Fibroblast of the aortic adventitia (primary cell): ENCODE data around the gene CORO7. TPM values are rescaled to one million over a fixed set of nuclear protein-coding genes. Genes with fewer than 3 reads are reported as not detected.

Source experiments
- DNase-seq: peaks from one replicate; pipeline ENCODE4 v3.0.0-alpha.2; 2010; ENCODE audit warnings: low read depth
- H3K4me3 ChIP-seq: 2 replicates; pipeline ENCODE4 v1.5.1; 2011; ENCODE audit warnings: low read depth, mild to moderate bottlenecking, control low read depth, low read length, moderate library complexity
- CTCF ChIP-seq: IDR thresholded peaks from 2 replicates; pipeline ENCODE4 v1.5.1; 2011; ENCODE audit warnings: mild to moderate bottlenecking, low read length, control low read depth, inconsistent platforms; ENCODE audit not compliant: insufficient read depth
- total RNA-seq: library from RNA; depleted of rRNA; stranded (reverse); fragments of >200 nt; gene quantifications from 2 replicates; pipeline ENCODE4 v1.2.3, GENCODE V29; 2012; ENCODE audit warnings: low replicate concordance

The CORO7 gene
- total RNA-seq, 1 donor = 16.7 TPM

- peak; percentile 67 for DNase-seq
- no peak overlapping the region for H3K4me3 ChIP-seq
- no peak for TF ChIP-seq CTCF
Observed at GRCh38 chr16:4323845-4324488, 92.4 kb downstream of the CORO7 start.

- no peak for TF ChIP-seq CTCF
- H3K4me3 ChIP-seq = no peak overlapping the region
- no peak for DNase-seq
Observed at GRCh38 chr16:4323071-4323844, 93.1 kb downstream of the CORO7 start.

- H3K4me3 ChIP-seq = no peak overlapping the region
- no peak for DNase-seq
- TF ChIP-seq CTCF = no peak
Observed at GRCh38 chr16:4322121-4323052, 94.0 kb downstream of the CORO7 start.

GRCh38 chr16:4321286-4322120 lies 94.9 kb downstream of the CORO7 start:
- no peak for TF ChIP-seq CTCF
- H3K4me3 ChIP-seq = no peak overlapping the region
- no peak for DNase-seq

- no peak for TF ChIP-seq CTCF
- H3K4me3 ChIP-seq = peak overlapping the region; percentile 86
- DNase-seq = no peak
Observed at GRCh38 chr16:4320571-4321137, 95.7 kb downstream of the CORO7 start.
